Stimulated activated effector memory CD8-positive, alpha-beta T cell treated with anti-CD3 and anti-CD28 coated beads, Interleukin-12 subunit alpha, Interleukin-12 subunit beta, amount 100 ng/mL, for 72 hours (primary cell): ENCODE data around the gene PPP1R10.
A peak's percentile ranks its signal among the peaks of the same experiment; 100 is the strongest.
"Not testable (repeated sequence)": the region's sequence is repeated elsewhere in the genome, so short reads cannot be mapped to it uniquely, and the experiment has no call there.

Source experiments
- ATAC-seq: fragments of 150-1000 bp; cut with Tn5 transposase; 2 replicates; pipeline ENCODE4 v1.10.0; 2021
- DNase-seq, 2 donors: peaks; one replicate each; pipeline ENCODE4 v3.0.0; 2021 to 2022; ENCODE audit warnings: low spot score in 2 of 2
- H3K27ac Mint-ChIP-seq: one replicate; pipeline ENCODE4 v1.8.0; 2022; ENCODE audit warnings: mild to moderate bottlenecking, mixed read lengths
- H3K36me3 Mint-ChIP-seq: one replicate; pipeline ENCODE4 v1.8.0; 2022; ENCODE audit warnings: mild to moderate bottlenecking, mixed read lengths
- H3K4me1 Mint-ChIP-seq: one replicate; pipeline ENCODE4 v1.8.0; 2022; ENCODE audit warnings: mixed read lengths
- H3K4me3 Mint-ChIP-seq: one replicate; pipeline ENCODE4 v1.8.0; 2022; ENCODE audit warnings: mild to moderate bottlenecking, mixed read lengths
- H3K9me3 Mint-ChIP-seq: one replicate; pipeline ENCODE4 v1.8.0; 2022; ENCODE audit warnings: mixed read lengths

Gene PPP1R10

GRCh38 chr6:30616811-30617564 lies at the start of gene PPP1R10:
PPP1R10 (minus strand) TSS chr6:30617243; CDS start chr6:30609944, 7,299 bp downstream.
- peak within 1 kb of the TSS; percentile 100 for H3K27ac Mint-ChIP-seq
- H3K4me3 Mint-ChIP-seq, result peak within 1 kb of the TSS; percentile 87
- H3K36me3 Mint-ChIP-seq, result peaks cover 97% of the 10 kb centered on the region
- ATAC-seq (peak; percentile 85), DNase-seq (peak; percentile 92 to 98)
- H3K4me1 Mint-ChIP-seq, result peaks cover 63% of the 10 kb centered on the region
- H3K9me3 Mint-ChIP-seq, result no peaks in the 10 kb centered on the region

GRCh38 chr6:30666300-30666699 lies 49.3 kb upstream of the PPP1R10 start:
- not testable (repeated sequence) for H3K4me3 Mint-ChIP-seq, H3K9me3 Mint-ChIP-seq, DNase-seq
- Mint-ChIP-seq H3K27ac (peak overlapping the region; percentile 72), H3K4me1 (peaks cover 25% of the 10 kb centered on the region), H3K36me3 (peaks cover 97% of the 10 kb centered on the region)
- ATAC-seq, result peak; percentile 87

GRCh38 chr6:30664994-30665767 lies 48.1 kb upstream of the PPP1R10 start:
- H3K4me1 Mint-ChIP-seq, result peaks cover 14% of the 10 kb centered on the region
- ATAC-seq (no peak), DNase-seq (no peak)
- H3K9me3 Mint-ChIP-seq, result no peaks in the 10 kb centered on the region
- H3K36me3 Mint-ChIP-seq, result peaks cover 97% of the 10 kb centered on the region
- peak overlapping the region; percentile 72 for H3K27ac Mint-ChIP-seq
- H3K4me3 Mint-ChIP-seq, result no peak overlapping the region

GRCh38 chr6:30657922-30658321 lies 40.9 kb upstream of the PPP1R10 start:
- not testable (repeated sequence) for H3K4me1 Mint-ChIP-seq, ATAC-seq, DNase-seq, H3K9me3 Mint-ChIP-seq, H3K4me3 Mint-ChIP-seq
- H3K36me3 Mint-ChIP-seq, result peaks cover 99% of the 10 kb centered on the region
- peak overlapping the region; percentile 14 for H3K27ac Mint-ChIP-seq

GRCh38 chr6:30657454-30657853 lies 40.4 kb upstream of the PPP1R10 start:
- Mint-ChIP-seq H3K9me3 (no peaks in the 10 kb centered on the region), H3K4me3 (no peak overlapping the region), H3K36me3 (peaks cover 99% of the 10 kb centered on the region), H3K27ac (peak overlapping the region; percentile 14), H3K4me1 (no peaks in the 10 kb centered on the region)
- ATAC-seq (no peak), DNase-seq (no peak)

- Mint-ChIP-seq H3K27ac (peak overlapping the region; percentile 14), H3K4me3 (no peak overlapping the region), H3K4me1 (no peaks in the 10 kb centered on the region), H3K36me3 (peaks cover 99% of the 10 kb centered on the region), H3K9me3 (no peaks in the 10 kb centered on the region)
- no peak for DNase-seq
- ATAC-seq, result no peak
Observed at GRCh38 chr6:30656513-30656912, 39.5 kb upstream of the PPP1R10 start.

GRCh38 chr6:30655743-30656094 lies 38.7 kb upstream of the PPP1R10 start:
- Mint-ChIP-seq H3K9me3 (no peaks in the 10 kb centered on the region), H3K27ac (no peak overlapping the region), H3K36me3 (peaks cover 99% of the 10 kb centered on the region), H3K4me3 (no peak overlapping the region), H3K4me1 (no peaks in the 10 kb centered on the region)
- DNase-seq (no peak), ATAC-seq (no peak)

- DNase-seq, result no peak
- ATAC-seq, result no peak
- no peaks in the 10 kb centered on the region for H3K9me3 Mint-ChIP-seq
- H3K27ac Mint-ChIP-seq, result no peak overlapping the region
- H3K4me3 Mint-ChIP-seq, result no peak overlapping the region
- no peaks in the 10 kb centered on the region for H3K4me1 Mint-ChIP-seq
- H3K36me3 Mint-ChIP-seq, result peaks cover 99% of the 10 kb centered on the region
Observed at GRCh38 chr6:30654798-30655742, 38.0 kb upstream of the PPP1R10 start.

- Mint-ChIP-seq H3K9me3 (no peaks in the 10 kb centered on the region), H3K27ac (peak overlapping the region; percentile 32), H3K4me1 (peaks cover 11% of the 10 kb centered on the region), H3K4me3 (no peak overlapping the region), H3K36me3 (peaks cover 79% of the 10 kb centered on the region)
- DNase-seq (no peak), ATAC-seq (no peak)
Observed at GRCh38 chr6:30651143-30651542, 34.1 kb upstream of the PPP1R10 start.

GRCh38 chr6:30647242-30648116 lies 30.4 kb upstream of the PPP1R10 start:
- Mint-ChIP-seq H3K4me1 (peaks cover 18% of the 10 kb centered on the region), H3K9me3 (no peaks in the 10 kb centered on the region), H3K27ac (peak overlapping the region; percentile 89), H3K36me3 (peaks cover 63% of the 10 kb centered on the region), H3K4me3 (peak overlapping the region; percentile 75)
- DNase-seq, result peak; percentile 60 to 92
- ATAC-seq, result peak; percentile 85

- ATAC-seq, result peak; percentile 82
- Mint-ChIP-seq H3K36me3 (peaks cover 55% of the 10 kb centered on the region), H3K4me1 (peaks cover 18% of the 10 kb centered on the region)
Observed at GRCh38 chr6:30646450-30647241, 29.6 kb upstream of the PPP1R10 start, which contains the start of gene C6orf136. C6orf136 (plus strand) TSS chr6:30647133; CDS start chr6:30647232, 99 bp downstream.

GRCh38 chr6:30645989-30646388 lies 28.9 kb upstream of the PPP1R10 start:
- H3K36me3 Mint-ChIP-seq, result peaks cover 52% of the 10 kb centered on the region
- peaks cover 21% of the 10 kb centered on the region for H3K4me1 Mint-ChIP-seq
- peak overlapping the region; percentile 75 for H3K4me3 Mint-ChIP-seq
- peak overlapping the region; percentile 89 for H3K27ac Mint-ChIP-seq
- ATAC-seq (no peak), DNase-seq (no peak)
- H3K9me3 Mint-ChIP-seq, result no peaks in the 10 kb centered on the region

More at GRCh38 chr6:30646450-30647241, 29.6 kb upstream of the PPP1R10 start, which contains the start of gene C6orf136:
- H3K9me3 Mint-ChIP-seq, result no peaks in the 10 kb centered on the region
- peak within 1 kb of the TSS; percentile 89 for H3K27ac Mint-ChIP-seq
- peak within 1 kb of the TSS; percentile 75 for H3K4me3 Mint-ChIP-seq
- peak; percentile 75 to 92 for DNase-seq

- Mint-ChIP-seq H3K36me3 (peaks cover 42% of the 10 kb centered on the region), H3K4me1 (peaks cover 23% of the 10 kb centered on the region), H3K9me3 (no peaks in the 10 kb centered on the region), H3K27ac (no peak overlapping the region), H3K4me3 (no peak overlapping the region)
- no peak for ATAC-seq
- DNase-seq, result no peak
Observed at GRCh38 chr6:30644769-30645168, 27.7 kb upstream of the PPP1R10 start.
